ENCODE results near the gene NRG4. TPM values are rescaled to one million over a fixed set of nuclear protein-coding genes. Genes with fewer than 3 reads are reported as not detected.
A peak's percentile ranks its signal among the peaks of the same experiment; 100 is the strongest.

Gene NRG4
- total and polyA plus RNA-seq, 2 experiments from 2014 or later: 0.21 to 0.47 TPM

DNA sequence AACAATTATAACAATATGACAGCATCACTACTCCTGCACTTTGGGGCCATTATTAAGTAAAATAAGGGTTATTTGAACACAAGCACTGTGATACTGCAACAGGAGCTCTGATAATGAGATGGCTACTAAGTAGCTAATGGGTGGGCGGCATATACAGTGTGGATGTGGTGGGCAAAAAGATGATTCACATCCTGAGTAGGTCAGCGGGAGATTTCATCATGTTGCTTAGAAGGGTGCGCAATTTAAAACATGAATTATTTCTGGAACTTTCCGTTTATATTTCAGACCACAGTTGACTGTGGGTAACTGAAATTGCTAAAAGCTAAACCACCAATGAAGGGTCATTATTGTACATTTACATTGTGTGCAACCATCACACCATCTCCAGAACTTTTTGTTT, 66.3 kb downstream of the NRG4 start (continued):
- TF ChIP-seq, protein P1, sequence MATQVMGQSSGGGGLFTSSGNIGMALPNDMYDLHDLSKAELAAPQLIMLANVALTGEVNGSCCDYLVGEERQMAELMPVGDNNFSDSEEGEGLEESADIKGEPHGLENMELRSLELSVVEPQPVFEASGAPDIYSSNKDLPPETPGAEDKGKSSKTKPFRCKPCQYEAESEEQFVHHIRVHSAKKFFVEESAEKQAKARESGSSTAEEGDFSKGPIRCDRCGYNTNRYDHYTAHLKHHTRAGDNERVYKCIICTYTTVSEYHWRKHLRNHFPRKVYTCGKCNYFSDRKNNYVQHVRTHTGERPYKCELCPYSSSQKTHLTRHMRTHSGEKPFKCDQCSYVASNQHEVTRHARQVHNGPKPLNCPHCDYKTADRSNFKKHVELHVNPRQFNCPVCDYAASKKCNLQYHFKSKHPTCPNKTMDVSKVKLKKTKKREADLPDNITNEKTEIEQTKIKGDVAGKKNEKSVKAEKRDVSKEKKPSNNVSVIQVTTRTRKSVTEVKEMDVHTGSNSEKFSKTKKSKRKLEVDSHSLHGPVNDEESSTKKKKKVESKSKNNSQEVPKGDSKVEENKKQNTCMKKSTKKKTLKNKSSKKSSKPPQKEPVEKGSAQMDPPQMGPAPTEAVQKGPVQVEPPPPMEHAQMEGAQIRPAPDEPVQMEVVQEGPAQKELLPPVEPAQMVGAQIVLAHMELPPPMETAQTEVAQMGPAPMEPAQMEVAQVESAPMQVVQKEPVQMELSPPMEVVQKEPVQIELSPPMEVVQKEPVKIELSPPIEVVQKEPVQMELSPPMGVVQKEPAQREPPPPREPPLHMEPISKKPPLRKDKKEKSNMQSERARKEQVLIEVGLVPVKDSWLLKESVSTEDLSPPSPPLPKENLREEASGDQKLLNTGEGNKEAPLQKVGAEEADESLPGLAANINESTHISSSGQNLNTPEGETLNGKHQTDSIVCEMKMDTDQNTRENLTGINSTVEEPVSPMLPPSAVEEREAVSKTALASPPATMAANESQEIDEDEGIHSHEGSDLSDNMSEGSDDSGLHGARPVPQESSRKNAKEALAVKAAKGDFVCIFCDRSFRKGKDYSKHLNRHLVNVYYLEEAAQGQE (IDR thresholded peaks at IDR 0.05; ENCODE audit: unreplicated experiment): no peak
- TF ChIP-seq, protein P2, sequence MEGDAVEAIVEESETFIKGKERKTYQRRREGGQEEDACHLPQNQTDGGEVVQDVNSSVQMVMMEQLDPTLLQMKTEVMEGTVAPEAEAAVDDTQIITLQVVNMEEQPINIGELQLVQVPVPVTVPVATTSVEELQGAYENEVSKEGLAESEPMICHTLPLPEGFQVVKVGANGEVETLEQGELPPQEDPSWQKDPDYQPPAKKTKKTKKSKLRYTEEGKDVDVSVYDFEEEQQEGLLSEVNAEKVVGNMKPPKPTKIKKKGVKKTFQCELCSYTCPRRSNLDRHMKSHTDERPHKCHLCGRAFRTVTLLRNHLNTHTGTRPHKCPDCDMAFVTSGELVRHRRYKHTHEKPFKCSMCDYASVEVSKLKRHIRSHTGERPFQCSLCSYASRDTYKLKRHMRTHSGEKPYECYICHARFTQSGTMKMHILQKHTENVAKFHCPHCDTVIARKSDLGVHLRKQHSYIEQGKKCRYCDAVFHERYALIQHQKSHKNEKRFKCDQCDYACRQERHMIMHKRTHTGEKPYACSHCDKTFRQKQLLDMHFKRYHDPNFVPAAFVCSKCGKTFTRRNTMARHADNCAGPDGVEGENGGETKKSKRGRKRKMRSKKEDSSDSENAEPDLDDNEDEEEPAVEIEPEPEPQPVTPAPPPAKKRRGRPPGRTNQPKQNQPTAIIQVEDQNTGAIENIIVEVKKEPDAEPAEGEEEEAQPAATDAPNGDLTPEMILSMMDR (conservative IDR thresholded peaks at IDR 0.05; ENCODE audit: low read depth in 2 of 2): no peak
- no peak for TF ChIP-seq ZNF114 (CRISPR knock-in tag; IDR thresholded peaks at IDR 0.05)

DNA sequence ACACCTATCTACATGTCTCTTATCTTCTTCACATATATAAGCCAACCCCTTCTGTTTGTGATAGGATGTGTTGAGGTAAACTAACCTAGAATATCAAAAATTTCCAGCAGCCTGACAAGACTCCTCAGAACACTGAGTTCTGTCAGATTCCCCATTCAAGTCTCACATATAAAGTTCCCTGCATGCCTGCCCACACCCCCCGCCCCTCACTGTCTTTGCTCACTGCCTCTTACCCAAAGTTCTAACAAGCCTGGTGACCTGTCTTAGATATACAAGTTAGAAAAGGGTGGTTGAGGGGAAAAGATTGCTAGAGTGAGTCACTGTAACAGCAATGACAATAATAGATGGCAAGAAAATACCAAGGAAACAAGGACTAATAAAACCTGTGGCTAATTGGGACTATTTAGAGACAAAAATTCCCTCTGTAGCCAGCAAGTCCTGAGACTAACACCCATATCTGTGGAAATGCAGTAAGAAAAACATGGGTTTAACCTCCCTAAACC, 68.5 kb downstream of the NRG4 start:
- DNase-seq (ENCODE audit: low spot score) (peak; percentile 12), ATAC-seq (peak; percentile 73)
- Histone ChIP-seq H3F3A (replicated peaks; ENCODE audit: low read depth) (no peaks in the 10 kb centered on the region), H2AFZ (no peak overlapping the region), H3K9me2 (ENCODE audit: insufficient read depth) (no peaks in the 10 kb centered on the region), H4K20me1 (replicated peaks; ENCODE audit: insufficient read depth) (no peaks in the 10 kb centered on the region), H3K4me3 (no peak overlapping the region), H3K27ac (ENCODE audit: low read depth) (no peak overlapping the region), H3K27me3 (ENCODE audit: insufficient read depth) (no peaks in the 10 kb centered on the region), H3K36me3 (ENCODE audit: insufficient read depth) (peaks cover 8% of the 10 kb centered on the region; the same call in 1 of the 2 replicates), H3K4me1 (ENCODE audit: insufficient read depth) (no peaks in the 10 kb centered on the region), H3K4me2 (no peak overlapping the region), H3K79me2 (replicated peaks; ENCODE audit: insufficient read depth) (no peaks in the 10 kb centered on the region)
- no peak overlapping the region for H3K4me3 Mint-ChIP-seq
- H3K9me3 Mint-ChIP-seq: peaks cover 24% of the 10 kb centered on the region
- no peaks in the 10 kb centered on the region for H3K27me3 Mint-ChIP-seq (ENCODE audit: insufficient read depth, low read depth, poor library complexity)
- H3K4me1 Mint-ChIP-seq: no peaks in the 10 kb centered on the region; the same call in 2 of the 3 replicates
- no peak overlapping the region for H3K27ac Mint-ChIP-seq
- peaks cover 24% of the 10 kb centered on the region for H3K36me3 Mint-ChIP-seq (ENCODE audit: low read depth)
- TF ChIP-seq POLR2AphosphoS5 (IDR thresholded peaks at IDR 0.05; ENCODE audit: low read depth) (no peak), CREB1 (CRISPR knock-in tag; IDR thresholded peaks at IDR 0.05; ENCODE audit: low read depth) (no peak), ZNF331 (CRISPR knock-in tag; IDR thresholded peaks at IDR 0.05; ENCODE audit: low read depth) (no peak), EZH2phosphoT487 (IDR thresholded peaks at IDR 0.05; ENCODE audit: unreplicated experiment) (no peak), STAT1 (IDR thresholded peaks at IDR 0.05; ENCODE audit: unreplicated experiment) (no peak)
- TF ChIP-seq, protein P3, sequence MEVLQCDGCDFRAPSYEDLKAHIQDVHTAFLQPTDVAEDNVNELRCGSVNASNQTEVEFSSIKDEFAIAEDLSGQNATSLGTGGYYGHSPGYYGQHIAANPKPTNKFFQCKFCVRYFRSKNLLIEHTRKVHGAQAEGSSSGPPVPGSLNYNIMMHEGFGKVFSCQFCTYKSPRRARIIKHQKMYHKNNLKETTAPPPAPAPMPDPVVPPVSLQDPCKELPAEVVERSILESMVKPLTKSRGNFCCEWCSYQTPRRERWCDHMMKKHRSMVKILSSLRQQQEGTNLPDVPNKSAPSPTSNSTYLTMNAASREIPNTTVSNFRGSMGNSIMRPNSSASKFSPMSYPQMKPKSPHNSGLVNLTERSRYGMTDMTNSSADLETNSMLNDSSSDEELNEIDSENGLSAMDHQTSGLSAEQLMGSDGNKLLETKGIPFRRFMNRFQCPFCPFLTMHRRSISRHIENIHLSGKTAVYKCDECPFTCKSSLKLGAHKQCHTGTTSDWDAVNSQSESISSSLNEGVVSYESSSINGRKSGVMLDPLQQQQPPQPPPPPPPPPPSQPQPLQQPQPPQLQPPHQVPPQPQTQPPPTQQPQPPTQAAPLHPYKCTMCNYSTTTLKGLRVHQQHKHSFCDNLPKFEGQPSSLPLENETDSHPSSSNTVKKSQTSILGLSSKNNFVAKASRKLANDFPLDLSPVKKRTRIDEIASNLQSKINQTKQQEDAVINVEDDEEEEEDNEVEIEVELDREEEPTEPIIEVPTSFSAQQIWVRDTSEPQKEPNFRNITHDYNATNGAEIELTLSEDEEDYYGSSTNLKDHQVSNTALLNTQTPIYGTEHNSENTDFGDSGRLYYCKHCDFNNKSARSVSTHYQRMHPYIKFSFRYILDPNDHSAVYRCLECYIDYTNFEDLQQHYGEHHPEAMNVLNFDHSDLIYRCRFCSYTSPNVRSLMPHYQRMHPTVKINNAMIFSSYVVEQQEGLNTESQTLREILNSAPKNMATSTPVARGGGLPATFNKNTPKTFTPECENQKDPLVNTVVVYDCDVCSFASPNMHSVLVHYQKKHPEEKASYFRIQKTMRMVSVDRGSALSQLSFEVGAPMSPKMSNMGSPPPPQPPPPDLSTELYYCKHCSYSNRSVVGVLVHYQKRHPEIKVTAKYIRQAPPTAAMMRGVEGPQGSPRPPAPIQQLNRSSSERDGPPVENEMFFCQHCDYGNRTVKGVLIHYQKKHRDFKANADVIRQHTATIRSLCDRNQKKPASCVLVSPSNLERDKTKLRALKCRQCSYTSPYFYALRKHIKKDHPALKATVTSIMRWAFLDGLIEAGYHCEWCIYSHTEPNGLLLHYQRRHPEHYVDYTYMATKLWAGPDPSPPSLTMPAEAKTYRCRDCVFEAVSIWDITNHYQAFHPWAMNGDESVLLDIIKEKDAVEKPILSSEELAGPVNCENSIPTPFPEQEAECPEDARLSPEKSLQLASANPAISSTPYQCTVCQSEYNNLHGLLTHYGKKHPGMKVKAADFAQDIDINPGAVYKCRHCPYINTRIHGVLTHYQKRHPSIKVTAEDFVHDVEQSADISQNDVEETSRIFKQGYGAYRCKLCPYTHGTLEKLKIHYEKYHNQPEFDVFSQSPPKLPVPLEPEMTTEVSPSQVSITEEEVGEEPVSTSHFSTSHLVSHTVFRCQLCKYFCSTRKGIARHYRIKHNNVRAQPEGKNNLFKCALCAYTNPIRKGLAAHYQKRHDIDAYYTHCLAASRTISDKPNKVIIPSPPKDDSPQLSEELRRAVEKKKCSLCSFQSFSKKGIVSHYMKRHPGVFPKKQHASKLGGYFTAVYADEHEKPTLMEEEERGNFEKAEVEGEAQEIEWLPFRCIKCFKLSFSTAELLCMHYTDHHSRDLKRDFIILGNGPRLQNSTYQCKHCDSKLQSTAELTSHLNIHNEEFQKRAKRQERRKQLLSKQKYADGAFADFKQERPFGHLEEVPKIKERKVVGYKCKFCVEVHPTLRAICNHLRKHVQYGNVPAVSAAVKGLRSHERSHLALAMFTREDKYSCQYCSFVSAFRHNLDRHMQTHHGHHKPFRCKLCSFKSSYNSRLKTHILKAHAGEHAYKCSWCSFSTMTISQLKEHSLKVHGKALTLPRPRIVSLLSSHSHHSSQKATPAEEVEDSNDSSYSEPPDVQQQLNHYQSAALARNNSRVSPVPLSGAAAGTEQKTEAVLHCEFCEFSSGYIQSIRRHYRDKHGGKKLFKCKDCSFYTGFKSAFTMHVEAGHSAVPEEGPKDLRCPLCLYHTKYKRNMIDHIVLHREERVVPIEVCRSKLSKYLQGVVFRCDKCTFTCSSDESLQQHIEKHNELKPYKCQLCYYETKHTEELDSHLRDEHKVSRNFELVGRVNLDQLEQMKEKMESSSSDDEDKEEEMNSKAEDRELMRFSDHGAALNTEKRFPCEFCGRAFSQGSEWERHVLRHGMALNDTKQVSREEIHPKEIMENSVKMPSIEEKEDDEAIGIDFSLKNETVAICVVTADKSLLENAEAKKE (CRISPR knock-in tag; IDR thresholded peaks at IDR 0.05): no peak
- TF ChIP-seq, protein P2 (conservative IDR thresholded peaks at IDR 0.05; ENCODE audit: low read depth in 2 of 2): no peak

All from GM23338 (cell line).